Measurements from ENCODE around the gene PTPRU.

- TF ChIP-seq POLR2AphosphoS5 (IDR thresholded peaks at IDR 0.05) (no peak), CTCF (IDR thresholded peaks at IDR 0.05) (no peak), POLR2A (IDR thresholded peaks at IDR 0.05) (no peak), EP300 (IDR thresholded peaks at IDR 0.05; ENCODE audit: low read depth) (no peak)
Measured at GRCh38 chr1:29245261-29245660, 8.9 kb downstream of the PTPRU start.

Data from transverse colon (tissue), 4 donors.